GM23338 (cell line): Measurements from ENCODE around the gene VPS8. TPM values are rescaled to one million over a fixed set of nuclear protein-coding genes. Genes with fewer than 3 reads are reported as not detected.

Source experiments
- ATAC-seq: fragments of 200-7000 bp; cut with Tn5 transposase; 3 replicates; pipeline ENCODE4 v1.9.1; 2020
- DNase-seq: peaks from one replicate; pipeline ENCODE4 v3.0.0-alpha.2; 2015; ENCODE audit warnings: low spot score
- H2AFZ ChIP-seq: fragments of 200-600 bp; sonication (generic); 2 replicates; pipeline ENCODE4 v1.8.0; 2016; ENCODE audit warnings: antibody characterized with exemption, mild to moderate bottlenecking, moderate library complexity
- H3F3A ChIP-seq: fragments of 200-600 bp; sonication (generic); replicated peaks from 2 replicates; pipeline ENCODE4 v1.8.0; 2017; ENCODE audit warnings: antibody characterized with exemption, mixed run types, low read depth
- H3K27ac ChIP-seq: fragments of 200-600 bp; sonication (generic); 2 replicates; pipeline ENCODE4 v1.6.1; 2016; ENCODE audit warnings: low read depth
- H3K27me3 ChIP-seq: fragments of 200-600 bp; sonication (generic); 2 replicates; pipeline ENCODE4 v1.8.0; 2016; ENCODE audit warnings: mild to moderate bottlenecking, mixed run types, moderate library complexity; ENCODE audit not compliant: insufficient read depth
- H3K36me3 ChIP-seq: fragments of 200-600 bp; sonication (generic); 2 replicates; pipeline ENCODE4 v1.8.0; 2016; ENCODE audit warnings: mild to moderate bottlenecking; ENCODE audit not compliant: insufficient read depth
- H3K4me1 ChIP-seq: fragments of 200-600 bp; sonication (generic); 2 replicates; pipeline ENCODE4 v1.8.0; 2016; ENCODE audit warnings: mild to moderate bottlenecking, moderate library complexity; ENCODE audit not compliant: insufficient read depth
- H3K4me2 ChIP-seq: fragments of 200-600 bp; sonication (generic); 2 replicates; pipeline ENCODE4 v1.7.1; 2017; ENCODE audit warnings: mixed run types
- H3K4me3 ChIP-seq: fragments of 200-600 bp; sonication (generic); 2 replicates; pipeline ENCODE4 v1.6.1; 2016; ENCODE audit warnings: mixed run types
- H3K79me2 ChIP-seq: fragments of 200-600 bp; sonication (generic); replicated peaks from 2 replicates; pipeline ENCODE4 v1.8.0; 2017; ENCODE audit warnings: mild to moderate bottlenecking; ENCODE audit not compliant: insufficient read depth
- H3K9me2 ChIP-seq: fragments of 200-600 bp; sonication (generic); 2 replicates; pipeline ENCODE4 v1.8.0; 2017; ENCODE audit not compliant: insufficient read depth
- H4K20me1 ChIP-seq: fragments of 200-600 bp; sonication (generic); replicated peaks from 2 replicates; pipeline ENCODE4 v1.8.0; 2017; ENCODE audit warnings: mild to moderate bottlenecking; ENCODE audit not compliant: insufficient read depth
- H3K27ac Mint-ChIP-seq: 2 replicates; pipeline ENCODE4 v1.8.0; 2020; ENCODE audit warnings: inconsistent platforms, mild to moderate bottlenecking, moderate library complexity, mixed read lengths
- H3K27me3 Mint-ChIP-seq: 3 replicates; pipeline ENCODE4 v1.8.0; 2022; ENCODE audit warnings: low read depth, mild to moderate bottlenecking, moderate library complexity, mixed read lengths, inconsistent platforms; ENCODE audit not compliant: insufficient read depth, poor library complexity
- H3K36me3 Mint-ChIP-seq: 3 replicates; pipeline ENCODE4 v1.8.0; 2021; ENCODE audit warnings: low read depth, mild to moderate bottlenecking, inconsistent platforms, moderate library complexity, mixed read lengths
- H3K4me1 Mint-ChIP-seq: 3 replicates; pipeline ENCODE4 v1.8.0; 2020; ENCODE audit warnings: mild to moderate bottlenecking, inconsistent platforms, mixed read lengths
- H3K4me3 Mint-ChIP-seq: 3 replicates; pipeline ENCODE4 v1.8.0; 2021; ENCODE audit warnings: moderate library complexity, mild to moderate bottlenecking, inconsistent platforms, mixed read lengths
- H3K9me3 Mint-ChIP-seq: 3 replicates; pipeline ENCODE4 v1.8.0; 2020; ENCODE audit warnings: moderate library complexity, mild to moderate bottlenecking, inconsistent platforms, mixed read lengths
- CREB1 ChIP-seq: fragments of 250-450 bp; sonication (Bioruptor Pico); IDR thresholded peaks from 2 replicates; pipeline ENCODE4 v1.5.0; 2020; ENCODE audit warnings: low read depth, mild to moderate bottlenecking, moderate library complexity
- CTCF ChIP-seq, 2 experiments: fragments of 200-600 bp in 1 of 2; sonication (generic) in 1 of 2; conservative IDR thresholded peaks; 2 replicates each; pipeline versions ENCODE4 v1.5.1 to v1.6.1; 2016 to 2017; ENCODE audit warnings: antibody characterized with exemption in 2 of 2, low read depth in 2 of 2, mild to moderate bottlenecking in 2 of 2, moderate library complexity in 1 of 2
- ETS1 ChIP-seq: IDR thresholded peaks from 2 replicates; pipeline ENCODE4 v1.6.1; 2016; ENCODE audit warnings: antibody characterized with exemption
- EZH2 ChIP-seq: fragments of 200-600 bp; sonication (generic); IDR thresholded peaks from one replicate; pipeline ENCODE4 v1.8.0; 2017; ENCODE audit warnings: antibody characterized with exemption, mild to moderate bottlenecking, low read depth; ENCODE audit not compliant: unreplicated experiment
- EZH2phosphoT487 ChIP-seq: fragments of 200-600 bp; sonication (generic); IDR thresholded peaks from one replicate; pipeline ENCODE4 v1.8.1; 2018; ENCODE audit warnings: antibody characterized with exemption; ENCODE audit not compliant: unreplicated experiment
- JUNB ChIP-seq: IDR thresholded peaks from one replicate; pipeline ENCODE4 v1.6.1; 2016; ENCODE audit warnings: antibody characterized with exemption; ENCODE audit not compliant: unreplicated experiment
- NANOG ChIP-seq: IDR thresholded peaks from 2 replicates; pipeline ENCODE4 v1.6.1; 2016; ENCODE audit warnings: antibody characterized with exemption, borderline replicate concordance
- POLR2AphosphoS5 ChIP-seq: IDR thresholded peaks from 2 replicates; pipeline ENCODE4 v1.6.1; 2016; ENCODE audit warnings: antibody characterized with exemption, low read depth
- REST ChIP-seq: IDR thresholded peaks from one replicate; pipeline ENCODE4 v1.6.1; 2018; ENCODE audit warnings: antibody characterized with exemption; ENCODE audit not compliant: unreplicated experiment
- STAT1 ChIP-seq: IDR thresholded peaks from one replicate; pipeline ENCODE4 v1.6.1; 2016; ENCODE audit warnings: antibody characterized with exemption; ENCODE audit not compliant: unreplicated experiment
- ZNF114 ChIP-seq: fragments of 250-450 bp; sonication (Bioruptor Pico); IDR thresholded peaks from 2 replicates; pipeline ENCODE4 v1.5.0; 2020; ENCODE audit warnings: mild to moderate bottlenecking, moderate library complexity
- ZNF331 ChIP-seq: fragments of 250-450 bp; sonication (Bioruptor Pico); IDR thresholded peaks from 2 replicates; pipeline ENCODE4 v1.5.0; 2020; ENCODE audit warnings: low read depth, mild to moderate bottlenecking, moderate library complexity
- ZNF462 ChIP-seq: fragments of 250-450 bp; sonication (Bioruptor Pico); IDR thresholded peaks from 2 replicates; pipeline ENCODE4 v1.5.0; 2020; ENCODE audit warnings: mild to moderate bottlenecking, moderate library complexity
- polyA plus RNA-seq: library from polyadenylated mRNA; unstranded; fragments of >200 nt; fragmentation: Nextera tagmentation; extraction: Ambion mirVana; gene quantifications from 2 replicates; pipeline ENCODE4 v1.2.1, GENCODE V29; 2016
- total RNA-seq: library from RNA; depleted of rRNA; stranded (reverse); fragments of >200 nt; shearing (Covaris generic); gene quantifications from 2 replicates; pipeline ENCODE4 v1.2.3, GENCODE V29; 2014

The VPS8 gene
- total and polyA plus RNA-seq, 2 experiments from 2014 or later = 17.3 to 45.5 TPM

GRCh38 chr3:184811663-184811998 lies 335 bp upstream of the VPS8 start:
- no peak for TF ChIP-seq ZNF462 (CRISPR knock-in tag)
- TF ChIP-seq ETS1 = no peak
- no peak for TF ChIP-seq POLR2AphosphoS5
- no peak for TF ChIP-seq NANOG
- no peak for TF ChIP-seq CREB1
- no peak for TF ChIP-seq STAT1
- TF ChIP-seq ZNF331 (CRISPR knock-in tag) = no peak
- no peak for TF ChIP-seq REST
- TF ChIP-seq ZNF114 (CRISPR knock-in tag) = no peak
- no peak for TF ChIP-seq JUNB
- TF ChIP-seq CTCF (conservative IDR thresholded peaks at IDR 0.05; ENCODE audit: low read depth in 2 of 2) = no peak
- TF ChIP-seq EZH2phosphoT487 = no peak
- TF ChIP-seq EZH2 = no peak
- Histone ChIP-seq H2AFZ (peak overlapping the region; percentile 96), H3K4me2 (peak overlapping the region; percentile 61), H3K36me3 (no peaks in the 10 kb centered on the region), H4K20me1 (no peaks in the 10 kb centered on the region), H3K27ac (no peak overlapping the region), H3F3A (no peaks in the 10 kb centered on the region), H3K27me3 (no peaks in the 10 kb centered on the region), H3K4me3 (peak overlapping the region; percentile 93), H3K9me2 (no peaks in the 10 kb centered on the region), H3K4me1 (peaks cover 6% of the 10 kb centered on the region; the same call in 1 of the 2 replicates), H3K79me2 (peaks cover 31% of the 10 kb centered on the region)
- H3K4me1 Mint-ChIP-seq = peaks cover 7% of the 10 kb centered on the region; the same call in 2 of the 3 replicates
- DNase-seq = no peak
- no peak for ATAC-seq
- H3K27ac Mint-ChIP-seq = peak overlapping the region; percentile 87
- H3K27me3 Mint-ChIP-seq = peaks cover 7% of the 10 kb centered on the region
- no peaks in the 10 kb centered on the region; the same call in 2 of the 3 replicates for H3K36me3 Mint-ChIP-seq
- H3K4me3 Mint-ChIP-seq = peak overlapping the region; percentile 99
- peaks cover 3% of the 10 kb centered on the region; the same call in 2 of the 3 replicates for H3K9me3 Mint-ChIP-seq
